Measurements from ENCODE around the gene CCDC146. TPM values are rescaled to one million over a fixed set of nuclear protein-coding genes. Genes with fewer than 3 reads are reported as not detected.

The CCDC146 gene
- total RNA-seq, 4 donors from 2014 or later = 12.8 to 34.0 (median 29.3) TPM

- Histone ChIP-seq H3K36me3 (no peaks in the 10 kb centered on the region), H3K27ac (no peak overlapping the region), H3K4me3 (no peak overlapping the region), H3K9me3 (no peaks in the 10 kb centered on the region), H3K4me1 (no peaks in the 10 kb centered on the region), H3K27me3 (no peaks in the 10 kb centered on the region)
- no peak for DNase-seq
- intact Hi-C loops (cut with DNase I; ENCODE audit: low total_unique reads) = no loop called here
- TF ChIP-seq CTCF (IDR thresholded peaks at IDR 0.05) (no peak), POLR2A (IDR thresholded peaks at IDR 0.05) (no peak)
Observed at GRCh38 chr7:77313876-77314480, 191.6 kb downstream of the CCDC146 start.

- no peak for TF ChIP-seq CTCF (IDR thresholded peaks at IDR 0.05)
- no peak for TF ChIP-seq POLR2A (IDR thresholded peaks at IDR 0.05)
- Histone ChIP-seq H3K27me3 (no peaks in the 10 kb centered on the region), H3K27ac (no peak overlapping the region), H3K4me1 (no peaks in the 10 kb centered on the region), H3K36me3 (no peaks in the 10 kb centered on the region), H3K4me3 (no peak overlapping the region), H3K9me3 (no peaks in the 10 kb centered on the region)
- intact Hi-C loops (cut with DNase I; ENCODE audit: low total_unique reads) = no loop called here
- DNase-seq = no peak
Observed at GRCh38 chr7:77315182-77315591, 192.8 kb downstream of the CCDC146 start.

- Histone ChIP-seq H3K4me3 (no peak overlapping the region), H3K36me3 (no peaks in the 10 kb centered on the region), H3K4me1 (no peaks in the 10 kb centered on the region), H3K27me3 (no peaks in the 10 kb centered on the region), H3K27ac (no peak overlapping the region), H3K9me3 (no peaks in the 10 kb centered on the region)
- intact Hi-C loops (cut with DNase I; ENCODE audit: low total_unique reads) = no loop called here
- no peak for DNase-seq
- TF ChIP-seq CTCF (IDR thresholded peaks at IDR 0.05) = no peak
- no peak for TF ChIP-seq POLR2A (IDR thresholded peaks at IDR 0.05)
Observed at GRCh38 chr7:77316219-77316978, 194.0 kb downstream of the CCDC146 start.

GRCh38 chr7:77318019-77318418 lies 195.6 kb downstream of the CCDC146 start:
- TF ChIP-seq CTCF (IDR thresholded peaks at IDR 0.05) (no peak), POLR2A (IDR thresholded peaks at IDR 0.05) (no peak)
- no peaks in the 10 kb centered on the region for H3K27me3 ChIP-seq
- H3K4me3 ChIP-seq = no peak overlapping the region
- DNase-seq = no peak
- no peaks in the 10 kb centered on the region for H3K36me3 ChIP-seq
- intact Hi-C loops (cut with DNase I; ENCODE audit: low total_unique reads) = no loop called here
- no peak overlapping the region for H3K27ac ChIP-seq
- H3K4me1 ChIP-seq = no peaks in the 10 kb centered on the region
- no peaks in the 10 kb centered on the region for H3K9me3 ChIP-seq

GRCh38 chr7:77320137-77320536 lies 197.7 kb downstream of the CCDC146 start:
- Histone ChIP-seq H3K9me3 (no peaks in the 10 kb centered on the region), H3K4me1 (no peaks in the 10 kb centered on the region), H3K36me3 (no peaks in the 10 kb centered on the region), H3K27me3 (no peaks in the 10 kb centered on the region), H3K4me3 (no peak overlapping the region), H3K27ac (no peak overlapping the region)
- DNase-seq = no peak
- no peak for TF ChIP-seq POLR2A (IDR thresholded peaks at IDR 0.05)
- no peak for TF ChIP-seq CTCF (IDR thresholded peaks at IDR 0.05)
- intact Hi-C loops (cut with DNase I; ENCODE audit: low total_unique reads) = no loop called here
